Ishikawa (cell line): Measurements from ENCODE around the gene RBP7.

Experiments
- NFIC ChIP-seq: IDR thresholded peaks from 2 replicates; pipeline ENCODE4 v1.6.1; 2012
- YY1 ChIP-seq: IDR thresholded peaks from 2 replicates; pipeline ENCODE4 v1.6.1; 2012; ENCODE audit warnings: low read depth
- TF ChIP-seq, protein P1 (sequence below): IDR thresholded peaks from 2 replicates; pipeline ENCODE4 v1.6.1; 2012
- TF ChIP-seq, protein P2 (sequence below): IDR thresholded peaks from 2 replicates; pipeline ENCODE4 v1.6.1; 2012; ENCODE audit warnings: low read depth, mild to moderate bottlenecking

GRCh38 chr1:9984253-9984652 lies 12.8 kb upstream of the RBP7 start:
- TF ChIP-seq YY1 (no peak), NFIC (no peak)
- TF ChIP-seq, protein P1, sequence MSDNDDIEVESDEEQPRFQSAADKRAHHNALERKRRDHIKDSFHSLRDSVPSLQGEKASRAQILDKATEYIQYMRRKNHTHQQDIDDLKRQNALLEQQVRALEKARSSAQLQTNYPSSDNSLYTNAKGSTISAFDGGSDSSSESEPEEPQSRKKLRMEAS, result no peak
- TF ChIP-seq, protein P2, sequence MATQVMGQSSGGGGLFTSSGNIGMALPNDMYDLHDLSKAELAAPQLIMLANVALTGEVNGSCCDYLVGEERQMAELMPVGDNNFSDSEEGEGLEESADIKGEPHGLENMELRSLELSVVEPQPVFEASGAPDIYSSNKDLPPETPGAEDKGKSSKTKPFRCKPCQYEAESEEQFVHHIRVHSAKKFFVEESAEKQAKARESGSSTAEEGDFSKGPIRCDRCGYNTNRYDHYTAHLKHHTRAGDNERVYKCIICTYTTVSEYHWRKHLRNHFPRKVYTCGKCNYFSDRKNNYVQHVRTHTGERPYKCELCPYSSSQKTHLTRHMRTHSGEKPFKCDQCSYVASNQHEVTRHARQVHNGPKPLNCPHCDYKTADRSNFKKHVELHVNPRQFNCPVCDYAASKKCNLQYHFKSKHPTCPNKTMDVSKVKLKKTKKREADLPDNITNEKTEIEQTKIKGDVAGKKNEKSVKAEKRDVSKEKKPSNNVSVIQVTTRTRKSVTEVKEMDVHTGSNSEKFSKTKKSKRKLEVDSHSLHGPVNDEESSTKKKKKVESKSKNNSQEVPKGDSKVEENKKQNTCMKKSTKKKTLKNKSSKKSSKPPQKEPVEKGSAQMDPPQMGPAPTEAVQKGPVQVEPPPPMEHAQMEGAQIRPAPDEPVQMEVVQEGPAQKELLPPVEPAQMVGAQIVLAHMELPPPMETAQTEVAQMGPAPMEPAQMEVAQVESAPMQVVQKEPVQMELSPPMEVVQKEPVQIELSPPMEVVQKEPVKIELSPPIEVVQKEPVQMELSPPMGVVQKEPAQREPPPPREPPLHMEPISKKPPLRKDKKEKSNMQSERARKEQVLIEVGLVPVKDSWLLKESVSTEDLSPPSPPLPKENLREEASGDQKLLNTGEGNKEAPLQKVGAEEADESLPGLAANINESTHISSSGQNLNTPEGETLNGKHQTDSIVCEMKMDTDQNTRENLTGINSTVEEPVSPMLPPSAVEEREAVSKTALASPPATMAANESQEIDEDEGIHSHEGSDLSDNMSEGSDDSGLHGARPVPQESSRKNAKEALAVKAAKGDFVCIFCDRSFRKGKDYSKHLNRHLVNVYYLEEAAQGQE, result no peak
